HG03521 (cell line): Measurements from ENCODE around the gene EIF4E3.

Source experiments
- ATAC-seq: cut with Tn5 transposase; IDR thresholded peaks from one replicate; pipeline ENCODE4 v1.9.1; 2021; ENCODE audit warnings: mild to moderate bottlenecking, moderate library complexity; ENCODE audit not compliant: unreplicated experiment

The EIF4E3 gene

DNA sequence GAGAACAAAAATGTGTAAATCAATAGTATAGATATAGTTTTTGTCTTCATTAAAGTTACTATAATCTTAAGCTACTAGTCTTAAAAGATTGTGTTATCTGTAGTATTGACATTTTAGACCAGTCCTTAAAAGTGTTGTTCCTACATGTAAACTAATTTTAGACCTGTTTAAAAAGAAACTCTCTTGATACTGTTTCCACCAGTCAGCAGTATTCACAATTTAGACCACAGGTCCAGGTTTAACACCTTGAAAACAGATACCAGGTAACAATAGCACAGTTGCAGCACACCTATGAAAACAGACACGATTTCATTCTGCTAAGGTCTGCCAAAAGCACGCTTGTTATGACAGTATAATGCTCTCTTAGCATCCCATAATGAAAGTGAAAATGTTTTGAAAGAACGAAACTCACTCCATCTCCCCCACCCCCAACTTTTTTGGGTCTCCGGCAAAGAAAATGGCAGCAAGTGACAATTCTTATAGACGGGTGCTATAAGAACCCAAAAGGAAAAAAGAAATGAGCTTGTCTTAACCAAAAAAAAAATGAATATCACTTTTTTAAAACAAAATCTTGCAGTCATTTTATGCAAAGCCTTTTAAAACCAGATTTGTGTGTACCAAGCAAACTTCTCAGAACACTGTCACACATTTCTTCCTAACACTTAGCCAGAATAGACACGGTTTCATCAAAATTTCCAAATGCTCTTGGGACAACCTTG, 1.6 kb downstream of the EIF4E3 start:
- ATAC-seq, result peak; percentile 46

DNA sequence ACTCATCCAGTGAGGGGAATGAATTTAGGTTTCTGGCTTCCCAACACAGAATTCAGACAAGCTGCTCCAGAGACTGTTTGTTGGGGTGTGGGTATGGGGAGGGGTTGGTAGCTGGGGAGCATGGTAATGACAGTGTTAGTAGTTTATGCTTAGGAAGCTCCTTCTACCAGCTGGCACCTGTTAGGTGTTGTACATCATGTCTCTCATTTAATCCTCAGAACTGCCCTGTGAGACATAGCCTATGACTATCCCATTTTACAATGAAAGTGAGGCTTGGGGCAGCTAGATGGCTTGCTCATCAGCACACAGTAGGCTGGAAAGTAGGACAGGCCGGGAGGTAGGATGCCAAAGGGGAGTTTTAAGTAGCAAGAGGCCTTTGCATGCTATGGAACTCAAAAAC, 2.5 kb downstream of the EIF4E3 start:
- ATAC-seq, result no peak

DNA sequence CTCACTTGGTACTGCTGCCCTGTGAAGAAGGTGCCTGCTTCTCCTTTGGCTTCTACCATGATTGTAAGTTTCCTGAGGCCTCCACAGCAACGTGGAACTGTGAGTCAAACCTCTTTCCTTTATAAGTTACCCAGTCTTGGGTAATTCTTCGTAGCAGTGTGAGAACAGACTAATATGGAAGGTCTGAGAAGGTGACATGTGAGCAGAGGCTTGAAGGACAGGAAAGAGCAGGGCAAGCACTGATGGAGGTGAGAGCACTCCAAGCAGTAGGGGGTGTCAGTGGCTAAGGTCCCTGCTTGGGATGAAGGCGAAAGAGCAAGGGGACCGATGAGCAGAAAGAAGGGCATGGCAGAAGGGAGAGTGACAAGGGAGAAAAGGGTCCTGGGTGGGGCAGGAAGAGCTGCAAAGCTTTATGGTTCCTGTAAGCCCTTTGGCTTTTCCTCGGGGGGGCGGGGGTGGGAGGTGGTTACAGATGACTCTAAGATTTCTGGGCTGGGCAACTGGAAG, 3.5 kb downstream of the EIF4E3 start:
- ATAC-seq, result no peak

DNA sequence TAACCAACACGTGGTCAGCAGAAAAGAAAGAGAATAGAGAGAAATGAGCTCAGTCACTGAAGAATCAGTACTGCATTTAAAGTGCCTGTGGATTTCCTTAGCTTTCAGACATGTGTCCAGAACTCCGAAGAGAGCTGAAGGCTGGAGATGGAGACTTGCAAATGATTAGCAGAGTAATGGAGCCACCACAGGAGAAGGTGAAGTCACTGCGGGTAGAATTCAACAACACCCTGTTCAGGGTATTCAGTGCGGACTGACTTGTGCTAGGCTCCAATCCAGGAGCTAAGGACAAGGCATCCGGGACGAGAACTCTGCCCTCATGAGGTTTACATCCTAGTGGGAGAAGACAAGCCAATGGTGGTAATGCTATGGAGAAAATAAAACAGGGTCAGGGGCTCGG, 4.2 kb downstream of the EIF4E3 start:
- no peak for ATAC-seq

DNA sequence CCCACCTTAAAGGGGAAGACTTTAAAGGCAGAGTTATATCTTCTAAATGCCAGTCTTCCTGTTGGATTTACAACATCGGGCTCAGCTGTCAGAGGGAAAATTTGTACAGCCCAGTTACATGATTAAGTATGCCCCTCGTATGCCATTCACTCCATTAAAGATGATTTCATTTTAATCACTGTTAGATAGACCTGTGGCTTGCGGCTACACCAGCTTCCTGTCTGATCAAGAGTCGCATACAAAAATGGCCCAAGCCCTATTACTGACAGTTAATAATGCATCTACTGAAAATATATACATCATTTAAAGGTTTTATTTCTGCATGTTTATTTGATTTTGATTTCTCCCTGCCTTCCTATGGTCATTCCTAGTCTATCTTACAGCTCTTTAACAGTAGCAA, 7.1 kb downstream of the EIF4E3 start:
- no peak for ATAC-seq

DNA sequence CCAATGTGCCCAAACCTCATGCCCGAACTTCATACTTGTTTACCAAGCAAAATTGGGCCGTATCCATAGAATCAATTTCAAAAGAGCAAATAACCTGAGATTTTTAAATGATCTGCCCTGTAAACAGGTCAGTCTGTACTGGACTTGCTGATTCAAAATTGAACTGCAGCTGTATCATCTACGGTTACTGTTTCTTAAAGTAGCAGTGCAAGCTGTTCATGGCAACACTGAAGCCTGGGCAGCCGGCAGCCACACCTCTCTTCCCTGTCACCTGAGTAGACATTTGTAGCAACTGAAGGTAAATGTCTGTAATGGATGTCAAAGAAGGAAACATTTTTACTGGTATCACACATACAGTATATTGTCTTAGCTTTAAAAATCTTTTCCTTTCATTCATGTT, 10.6 kb downstream of the EIF4E3 start:
- no peak for ATAC-seq

DNA sequence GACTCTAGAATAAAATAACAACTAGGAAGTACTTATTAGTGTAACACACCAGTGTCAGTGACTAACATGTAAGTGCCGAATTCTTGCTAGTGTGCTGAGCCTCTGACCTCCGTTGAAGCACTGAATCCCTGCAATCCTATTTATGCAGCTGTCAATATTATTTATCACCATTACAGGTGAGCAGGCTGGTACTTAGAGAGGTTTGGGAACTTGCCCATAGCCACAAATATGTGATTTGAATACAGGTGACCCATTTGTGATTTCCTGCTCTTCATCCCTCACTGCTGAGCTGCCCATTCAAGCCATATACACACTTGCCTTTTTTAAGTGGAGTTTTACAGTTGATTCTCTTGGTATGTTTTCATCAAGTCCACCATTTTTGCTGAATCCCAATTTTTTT, 12.2 kb downstream of the EIF4E3 start:
- ATAC-seq, result no peak

DNA sequence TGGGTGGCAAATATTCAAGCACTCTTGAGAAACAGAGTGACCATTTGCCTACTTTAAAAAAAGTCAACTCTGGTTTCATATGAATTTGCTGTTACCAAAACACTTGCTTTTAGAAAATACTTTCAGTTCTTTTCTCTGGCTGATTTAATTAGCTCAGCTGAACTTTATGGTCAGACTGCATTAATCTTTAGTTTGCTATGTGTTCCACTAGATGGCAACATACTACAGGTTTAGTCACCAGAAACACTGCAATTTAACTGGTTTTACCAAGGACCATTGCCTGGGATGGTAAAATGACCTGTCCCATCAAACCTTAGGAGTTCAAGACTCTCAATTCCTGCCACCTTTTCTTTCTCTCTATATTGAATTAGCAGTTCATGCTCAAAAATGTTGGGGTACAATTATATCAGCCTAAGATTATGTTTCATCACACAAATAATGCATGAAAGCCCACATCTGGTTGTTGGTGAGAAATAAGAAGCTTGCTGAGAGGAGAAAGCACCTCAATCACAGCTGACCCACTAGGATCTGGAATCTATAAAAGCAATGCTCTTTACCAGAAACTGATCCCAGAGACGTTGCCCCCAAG, 14.2 kb downstream of the EIF4E3 start:
- peak; percentile 80 for ATAC-seq

DNA sequence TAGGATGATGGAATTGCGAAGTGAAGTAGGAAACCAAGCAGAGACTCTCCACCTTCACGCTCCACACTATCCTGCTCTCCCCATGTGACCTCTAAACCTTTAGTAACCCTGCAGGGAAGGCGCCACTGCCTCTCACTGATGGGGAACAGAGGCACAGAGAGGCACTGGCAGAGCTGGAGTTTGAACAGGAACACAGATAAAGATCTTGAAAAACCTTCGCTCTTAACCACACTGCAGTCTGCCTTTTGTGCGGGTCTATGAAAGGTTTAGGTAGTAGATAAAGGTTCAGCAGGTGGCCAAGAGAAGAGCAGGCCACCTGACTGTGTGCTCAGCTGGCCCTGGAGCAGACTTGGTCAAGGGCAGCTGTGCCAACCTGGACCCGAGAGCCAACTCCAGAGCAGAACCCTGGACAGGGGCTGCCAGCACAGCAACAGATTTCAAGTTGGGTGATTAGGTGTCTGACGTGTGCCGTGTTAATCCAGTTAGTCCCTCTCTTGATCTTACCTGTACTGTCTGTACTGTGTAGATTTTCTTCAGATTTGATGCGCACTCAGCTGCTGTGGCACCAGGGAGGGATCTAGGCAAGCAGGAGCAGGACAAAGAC, 15.2 kb downstream of the EIF4E3 start:
- no peak for ATAC-seq

DNA sequence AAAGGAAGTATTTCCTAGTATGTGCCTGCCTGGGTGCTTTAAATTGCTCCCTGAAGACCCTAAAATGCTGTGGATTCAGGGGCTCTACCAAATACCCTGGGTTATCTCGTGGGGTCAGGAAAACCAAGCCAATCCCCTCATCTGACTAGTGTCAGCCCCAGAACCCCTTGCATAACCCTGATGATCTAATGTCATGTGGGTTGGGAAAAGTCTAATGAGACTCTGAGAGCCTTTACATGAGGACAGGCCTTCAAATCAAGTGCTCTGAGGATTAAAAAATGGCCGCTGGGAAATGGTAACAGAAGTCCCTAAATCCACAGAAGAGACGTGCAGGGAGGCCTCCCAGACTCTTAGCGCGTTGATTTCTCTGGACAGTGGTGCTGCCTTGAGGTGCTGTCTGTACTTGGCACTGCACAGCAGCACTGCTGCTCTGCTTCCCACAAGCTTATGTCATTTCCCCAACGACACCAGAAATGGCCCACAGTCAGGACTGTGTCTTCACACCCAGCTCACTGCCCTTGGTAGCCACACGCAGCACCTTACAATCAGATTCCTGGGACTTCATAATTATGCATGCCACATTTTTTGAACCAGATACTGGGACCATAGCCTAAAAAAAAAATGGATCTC, 16.6 kb downstream of the EIF4E3 start:
- ATAC-seq, result no peak

DNA sequence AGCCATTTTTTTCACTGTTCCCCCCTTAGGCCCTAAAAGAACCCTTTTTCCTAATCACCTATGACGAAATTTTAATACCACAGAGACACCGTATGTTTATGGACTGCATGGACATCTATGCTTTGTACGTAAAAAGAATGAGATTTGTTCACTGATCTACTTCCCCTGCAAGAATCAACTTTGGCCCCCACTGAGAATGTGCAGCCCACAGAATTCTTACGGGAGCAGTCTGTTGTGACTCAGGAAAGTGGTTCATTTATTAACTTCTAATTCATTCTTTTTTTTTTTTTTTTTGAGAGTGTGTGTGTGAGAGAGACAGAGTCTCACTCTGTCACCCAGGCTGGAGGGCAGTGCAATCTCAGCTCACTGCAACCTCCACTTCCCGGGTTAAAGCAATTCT, 17.6 kb downstream of the EIF4E3 start:
- no peak for ATAC-seq

DNA sequence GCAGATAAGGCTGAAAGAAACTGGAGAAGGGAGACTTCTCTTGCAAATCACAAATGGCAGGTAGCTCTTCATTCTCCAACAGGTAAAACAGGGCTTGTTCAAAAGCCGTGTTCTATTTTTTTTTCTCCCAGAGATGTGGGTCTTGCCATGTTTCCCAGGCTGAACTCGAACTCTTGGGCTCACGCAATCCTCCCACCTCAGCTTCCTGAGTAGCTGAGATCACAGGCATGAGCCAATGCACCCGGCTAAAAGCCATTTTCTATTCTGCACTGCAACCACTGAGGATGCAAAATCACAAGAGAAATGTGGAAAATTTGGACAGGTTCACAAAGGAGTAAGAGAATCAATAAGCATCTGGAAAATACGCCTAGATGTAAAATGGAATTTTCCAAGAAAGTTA, 19.5 kb downstream of the EIF4E3 start:
- no peak for ATAC-seq

DNA sequence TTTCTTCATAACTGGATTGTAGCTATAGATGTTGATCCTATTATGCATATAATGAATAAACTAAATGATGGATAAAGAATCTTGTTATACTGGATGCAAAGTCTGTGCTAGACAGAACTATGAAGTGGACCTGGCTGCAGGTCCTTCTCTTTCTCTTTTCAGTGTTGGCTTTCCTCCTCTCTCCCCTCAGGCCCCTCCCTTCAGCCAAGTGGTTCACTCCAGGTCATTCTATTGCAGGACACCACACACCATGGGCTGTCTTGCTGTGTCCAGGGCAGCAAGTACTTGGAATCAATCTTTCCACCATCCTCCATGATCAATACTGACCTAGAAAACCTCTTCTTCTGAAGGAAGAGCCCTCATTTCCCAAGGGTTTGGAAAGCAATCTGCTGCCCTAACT, 20.3 kb downstream of the EIF4E3 start:
- no peak for ATAC-seq

DNA sequence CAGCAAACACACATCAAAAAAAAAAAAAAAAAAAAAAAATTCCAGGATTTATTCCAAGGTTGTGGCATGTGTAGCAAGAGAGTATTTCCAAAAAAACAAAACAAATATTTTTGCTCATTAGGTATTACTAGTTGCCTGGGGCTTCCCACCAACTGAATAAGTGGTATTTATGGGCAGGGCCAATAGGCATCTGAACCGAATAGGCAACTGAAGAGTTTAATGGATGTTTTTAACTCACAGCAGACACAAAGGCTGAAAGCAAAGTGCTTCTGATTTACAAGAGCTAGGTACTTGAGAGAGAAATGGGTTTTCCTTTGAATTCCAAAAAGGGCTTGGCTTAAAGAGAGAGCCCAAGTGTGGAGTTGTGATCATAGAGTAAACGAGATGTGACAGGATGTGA, 21.4 kb downstream of the EIF4E3 start:
- no peak for ATAC-seq

DNA sequence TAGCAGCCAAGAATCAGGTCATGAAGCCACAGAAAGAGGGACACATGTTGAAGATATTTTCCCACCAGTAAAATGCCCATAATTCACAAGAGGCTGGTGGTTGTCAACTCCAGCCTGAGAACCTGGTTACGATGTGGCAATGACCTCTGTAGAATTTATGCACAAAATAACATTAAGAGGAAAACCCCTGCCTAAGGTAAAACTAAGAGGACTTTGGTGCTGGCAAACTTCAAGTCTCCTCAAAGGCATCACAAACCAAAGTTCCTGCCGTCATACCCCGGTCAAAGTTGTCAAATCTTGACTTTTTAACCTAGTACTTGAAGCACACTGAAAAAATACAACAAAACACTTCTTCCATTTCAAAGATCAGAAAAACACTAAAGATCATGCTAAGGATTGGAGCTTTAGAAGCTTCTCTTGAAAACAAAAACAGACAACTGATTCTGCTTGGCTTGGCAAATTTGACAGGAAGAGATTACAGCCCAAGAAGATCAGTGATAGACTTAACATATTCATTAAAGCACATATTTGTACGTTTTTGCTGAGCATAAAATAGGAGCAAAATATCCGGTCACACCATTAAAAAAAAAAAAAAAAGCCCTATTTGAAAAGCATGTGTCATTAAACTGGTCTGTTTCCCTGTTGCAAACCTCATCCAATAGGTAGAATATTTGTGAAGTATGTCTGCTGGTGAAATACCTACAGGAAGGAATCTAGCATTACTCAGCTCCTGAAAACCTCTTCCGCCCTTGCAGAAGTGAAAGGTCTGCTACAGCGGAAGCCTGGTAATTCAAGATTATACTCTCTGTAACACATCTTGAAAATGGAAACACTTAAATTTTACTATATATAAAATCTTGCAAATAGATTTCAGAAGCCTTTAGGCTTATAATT, 22.8 kb downstream of the EIF4E3 start:
- ATAC-seq, result no peak

DNA sequence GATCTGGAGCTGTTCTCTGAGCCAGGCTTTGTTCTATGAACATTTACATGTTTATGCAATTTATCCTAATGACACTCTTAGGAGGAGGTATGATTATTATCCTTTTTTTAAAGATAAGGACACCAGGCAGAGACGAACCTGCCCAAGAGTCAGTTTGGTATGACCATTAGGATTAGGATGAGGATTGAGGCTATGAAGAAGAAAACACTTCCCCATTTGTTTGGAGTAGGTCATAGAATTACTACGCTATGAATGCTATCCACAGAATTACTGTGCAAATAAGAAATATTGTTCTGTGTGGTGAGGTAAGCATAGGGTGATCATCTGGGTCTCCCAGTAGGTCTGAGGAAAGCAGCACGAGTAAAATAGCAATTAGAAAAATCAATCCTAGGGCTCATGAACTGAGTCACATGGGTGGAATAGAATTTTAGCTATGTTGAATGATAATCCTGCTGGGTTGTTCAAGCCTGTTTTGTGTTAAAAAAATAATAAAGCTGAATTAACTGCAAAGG, 23.9 kb downstream of the EIF4E3 start:
- ATAC-seq, result no peak

DNA sequence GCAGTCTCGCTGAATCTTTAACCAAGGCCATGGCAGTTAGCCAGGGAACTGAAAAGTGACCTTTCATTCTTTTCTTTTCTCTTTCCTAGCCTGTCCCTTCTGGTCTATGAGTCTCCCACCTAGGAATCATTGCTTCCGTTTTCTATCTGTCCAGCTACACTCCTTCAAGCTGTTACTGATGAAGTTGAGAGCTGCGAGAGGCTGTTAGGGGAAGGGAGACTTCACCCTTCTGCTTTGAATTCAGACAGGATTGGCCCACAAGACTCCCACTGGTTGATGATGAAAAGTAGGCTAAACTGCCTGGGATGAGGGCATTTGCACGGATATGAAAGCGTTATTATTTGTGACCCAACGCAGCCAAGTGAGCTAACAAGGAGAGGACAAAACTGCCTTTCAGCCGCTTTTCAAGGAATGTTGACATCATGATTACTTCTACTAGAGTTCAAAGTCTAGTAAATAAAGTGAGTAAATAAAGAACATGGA, 30.2 kb downstream of the EIF4E3 start:
- ATAC-seq, result no peak

DNA sequence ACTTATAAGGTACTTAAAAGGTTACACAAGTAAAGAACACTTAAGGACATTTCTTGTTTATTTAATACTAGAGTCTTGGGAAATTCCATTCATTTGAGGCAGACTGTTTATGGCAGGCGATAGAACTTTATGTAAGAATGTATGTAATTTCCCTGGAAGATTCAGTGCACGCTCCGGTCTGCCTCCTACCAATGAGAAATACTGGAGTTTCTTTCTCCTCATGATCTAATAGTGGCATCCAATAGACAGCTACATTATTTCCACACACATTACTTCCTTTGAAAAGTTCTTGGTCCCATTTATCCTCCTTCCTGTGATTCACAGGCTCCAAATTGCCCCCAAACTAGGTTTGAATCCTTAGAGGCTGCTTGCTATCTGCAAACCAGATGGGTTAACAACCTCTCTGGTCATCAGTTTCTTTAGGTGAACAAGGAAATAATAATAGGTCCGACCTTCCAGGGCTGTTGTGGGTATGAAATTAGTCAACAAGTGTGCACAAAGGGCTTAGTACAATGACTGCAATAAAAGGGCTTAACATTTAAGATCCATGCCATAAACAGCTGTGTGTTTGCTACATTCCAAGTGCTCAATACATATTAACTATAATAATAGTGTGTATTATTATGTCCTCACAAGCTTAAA, 30.7 kb downstream of the EIF4E3 start:
- no peak for ATAC-seq

DNA sequence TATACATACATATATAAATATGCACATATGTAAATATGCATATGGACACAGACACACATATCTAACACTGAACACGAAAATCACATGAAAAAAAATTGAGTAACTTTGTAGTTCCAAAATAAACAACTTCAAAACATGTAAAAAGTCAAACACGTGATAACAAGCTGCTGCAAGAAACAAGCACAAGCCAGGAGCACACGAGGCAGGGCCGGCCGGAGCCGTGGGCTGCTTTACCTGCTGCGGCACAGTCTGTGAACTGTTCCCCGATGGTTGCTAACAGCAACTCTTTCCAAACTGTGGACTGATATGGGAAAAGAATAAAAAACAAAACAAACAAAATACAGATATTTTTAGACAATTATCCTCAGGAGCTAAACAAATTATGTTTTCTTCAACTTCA, 31.6 kb downstream of the EIF4E3 start:
- ATAC-seq, result no peak

DNA sequence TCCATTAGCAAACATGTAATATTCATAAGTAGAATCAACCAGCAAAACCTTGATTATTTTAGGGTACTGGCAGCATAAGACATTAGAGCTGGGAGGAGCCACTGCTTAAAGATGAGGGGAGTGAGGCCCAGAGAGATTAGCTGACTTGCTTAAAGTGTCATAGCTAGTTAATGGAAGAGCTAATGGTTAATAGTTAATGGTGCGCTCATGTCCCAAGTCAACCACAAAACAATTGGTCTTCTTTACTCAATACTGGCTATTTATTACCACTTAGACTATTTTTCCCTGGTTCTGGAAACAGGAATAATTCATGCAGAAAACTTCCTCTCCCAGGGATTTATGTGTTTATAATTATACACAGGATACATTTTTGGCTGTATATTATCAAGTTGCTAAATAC, 33.1 kb downstream of the EIF4E3 start:
- ATAC-seq, result no peak
